Activated T-helper 1 cell treated with anti-CD3 and anti-CD28 coated beads, Interleukin-2, amount 50 U/mL, for 16 hours (primary cell): ENCODE results near the gene MPRIP.

ENCODE experiments used
- DNase-seq, 2 donors: peaks; one replicate each; pipeline ENCODE4 v3.0.0-alpha.2; 2020; ENCODE audit warnings: low read depth in 1 of 2, low spot score in 1 of 2

MPRIP gene

GRCh38 chr17:17066021-17066420 lies 23.8 kb downstream of the MPRIP start:
- DNase-seq: no peak

GRCh38 chr17:17067257-17067656 lies 25.0 kb downstream of the MPRIP start:
- DNase-seq: no peak

GRCh38 chr17:17069849-17070248 lies 27.6 kb downstream of the MPRIP start:
- DNase-seq: no peak

GRCh38 chr17:17070931-17071330 lies 28.7 kb downstream of the MPRIP start:
- no peak for DNase-seq

GRCh38 chr17:17071531-17072360 lies 29.5 kb downstream of the MPRIP start:
- no peak for DNase-seq

GRCh38 chr17:17072546-17072945 lies 30.3 kb downstream of the MPRIP start:
- no peak for DNase-seq

- no peak for DNase-seq
Observed at GRCh38 chr17:17073030-17073564, 30.8 kb downstream of the MPRIP start.

- no peak for DNase-seq
Observed at GRCh38 chr17:17073581-17074403, 31.5 kb downstream of the MPRIP start.

- no peak for DNase-seq
Observed at GRCh38 chr17:17075125-17075781, 33.0 kb downstream of the MPRIP start.

- DNase-seq: no peak
Observed at GRCh38 chr17:17076066-17076465, 33.8 kb downstream of the MPRIP start.

- DNase-seq: no peak
Observed at GRCh38 chr17:17077101-17077500, 34.8 kb downstream of the MPRIP start.

GRCh38 chr17:17077861-17078732 lies 35.8 kb downstream of the MPRIP start:
- DNase-seq: no peak

GRCh38 chr17:17078832-17079231 lies 36.6 kb downstream of the MPRIP start:
- no peak for DNase-seq

GRCh38 chr17:17079336-17079735 lies 37.1 kb downstream of the MPRIP start:
- no peak for DNase-seq

GRCh38 chr17:17079761-17080160 lies 37.5 kb downstream of the MPRIP start:
- DNase-seq: no peak

- DNase-seq: no peak
Observed at GRCh38 chr17:17080181-17080631, 37.9 kb downstream of the MPRIP start.

- no peak for DNase-seq
Observed at GRCh38 chr17:17080781-17081180, 38.5 kb downstream of the MPRIP start.

GRCh38 chr17:17081304-17081940 lies 39.2 kb downstream of the MPRIP start:
- no peak for DNase-seq

GRCh38 chr17:17082878-17083277 lies 40.6 kb downstream of the MPRIP start:
- DNase-seq: no peak

GRCh38 chr17:17084317-17084835 lies 42.1 kb downstream of the MPRIP start:
- DNase-seq: no peak
